DND-41 (cell line): ENCODE measurements around the gene ZNF512B.
"Not testable (repeated sequence)": the region's sequence is repeated elsewhere in the genome, so short reads cannot be mapped to it uniquely, and the experiment has no call there.

Source experiments
- ATAC-seq: fragments of 200-7000 bp; cut with Tn5 transposase; 3 replicates; pipeline ENCODE4 v1.9.1; 2021; ENCODE audit warnings: low read depth; ENCODE audit not compliant: insufficient read depth
- DNase-seq: peaks from one replicate; pipeline ENCODE4 v3.0.0-alpha.2; 2020
- H2AFZ ChIP-seq: 2 replicates; pipeline ENCODE4 v1.6.0; 2012; ENCODE audit warnings: low read depth, low read length
- H3K27ac ChIP-seq: 2 replicates; pipeline ENCODE4 v1.5.1; 2012; ENCODE audit warnings: low read length, inconsistent platforms
- H3K27me3 ChIP-seq: fragments of 200-600 bp; sonication (generic); 2 replicates; pipeline ENCODE4 v1.6.0; 2012; ENCODE audit warnings: low read length, mild to moderate bottlenecking, inconsistent platforms; ENCODE audit not compliant: insufficient read depth, poor library complexity
- H3K36me3 ChIP-seq: 2 replicates; pipeline ENCODE4 v1.5.1; 2012; ENCODE audit warnings: low read length, inconsistent platforms; ENCODE audit not compliant: insufficient read depth
- H3K4me1 ChIP-seq: 2 replicates; pipeline ENCODE4 v1.5.1; 2012; ENCODE audit warnings: mild to moderate bottlenecking, low read length; ENCODE audit not compliant: insufficient read depth
- H3K4me2 ChIP-seq: 2 replicates; pipeline ENCODE4 v1.6.0; 2012; ENCODE audit warnings: mild to moderate bottlenecking, moderate library complexity, low read length, inconsistent platforms; ENCODE audit not compliant: insufficient read depth
- H3K4me3 ChIP-seq, 2 experiments: fragments of 200-600 bp in 1 of 2; shearing (Covaris generic) in 1 of 2; 2 replicates each; pipeline ENCODE4 v1.5.1; 2012 to 2016; ENCODE audit warnings: inconsistent platforms in 2 of 2, low read length in 2 of 2, mild to moderate bottlenecking in 2 of 2, low read depth in 1 of 2, moderate library complexity in 1 of 2
- H3K79me2 ChIP-seq: 2 replicates; pipeline ENCODE4 v1.6.0; 2012; ENCODE audit warnings: low read length, inconsistent platforms; ENCODE audit not compliant: insufficient read depth
- H3K9ac ChIP-seq: 2 replicates; pipeline ENCODE4 v1.6.0; 2012; ENCODE audit warnings: low read depth, mild to moderate bottlenecking, inconsistent platforms, low read length, moderate library complexity
- H3K9me3 ChIP-seq: 2 replicates; pipeline ENCODE4 v1.5.1; 2012; ENCODE audit warnings: low read length, moderate library complexity, mild to moderate bottlenecking, inconsistent platforms; ENCODE audit not compliant: insufficient read depth, severe bottlenecking
- H4K20me1 ChIP-seq: 2 replicates; pipeline ENCODE4 v1.6.0; 2012; ENCODE audit warnings: low read length; ENCODE audit not compliant: insufficient read depth
- EZH2 ChIP-seq: IDR thresholded peaks from 3 replicates; pipeline ENCODE4 v1.6.1; 2012; ENCODE audit warnings: borderline replicate concordance, low read depth, mild to moderate bottlenecking, moderate library complexity, low read length, inconsistent platforms; ENCODE audit not compliant: severe bottlenecking
- TF ChIP-seq, protein P1 (sequence below): IDR thresholded peaks from 2 replicates; pipeline ENCODE4 v1.5.1; 2012; ENCODE audit warnings: borderline replicate concordance, low read length, moderate library complexity, mild to moderate bottlenecking; ENCODE audit not compliant: poor library complexity, severe bottlenecking; ENCODE audit errors: extremely low read depth

Gene ZNF512B

DNA sequence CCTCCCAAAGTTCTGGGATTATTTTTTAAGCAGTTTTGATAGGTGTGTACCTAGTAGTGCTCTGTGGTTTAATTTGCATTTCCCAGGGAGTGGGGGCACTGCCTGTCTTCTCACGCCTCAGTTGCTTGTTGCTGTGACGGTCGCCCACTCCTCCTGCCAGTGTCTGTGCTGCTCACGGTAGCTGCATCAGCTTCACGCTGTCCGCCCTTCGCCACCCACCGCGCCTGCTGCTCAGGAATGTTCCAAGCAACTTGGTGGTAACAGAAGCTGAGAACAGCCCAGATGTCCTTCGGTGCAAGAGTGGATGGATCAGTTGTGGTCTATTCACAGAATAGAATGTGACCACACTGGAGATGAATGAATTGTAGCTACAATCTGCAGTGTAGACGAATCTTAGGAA is 51.9 kb downstream of the ZNF512B start:
- no peak for ATAC-seq
- Histone ChIP-seq H3K4me2 (no peak overlapping the region), H4K20me1 (peaks cover 58% of the 10 kb centered on the region), H2AFZ (no peak overlapping the region), H3K36me3 (peaks cover 59% of the 10 kb centered on the region), H3K4me1 (no peaks in the 10 kb centered on the region), H3K4me3 (no peak overlapping the region), H3K9ac (no peak overlapping the region), H3K27me3 (no peaks in the 10 kb centered on the region), H3K79me2 (peaks cover 92% of the 10 kb centered on the region), H3K9me3 (peaks cover 5% of the 10 kb centered on the region), H3K27ac (no peak overlapping the region; the same call in 1 of the 2 replicates)
- no peak for DNase-seq
- TF ChIP-seq, protein P1, sequence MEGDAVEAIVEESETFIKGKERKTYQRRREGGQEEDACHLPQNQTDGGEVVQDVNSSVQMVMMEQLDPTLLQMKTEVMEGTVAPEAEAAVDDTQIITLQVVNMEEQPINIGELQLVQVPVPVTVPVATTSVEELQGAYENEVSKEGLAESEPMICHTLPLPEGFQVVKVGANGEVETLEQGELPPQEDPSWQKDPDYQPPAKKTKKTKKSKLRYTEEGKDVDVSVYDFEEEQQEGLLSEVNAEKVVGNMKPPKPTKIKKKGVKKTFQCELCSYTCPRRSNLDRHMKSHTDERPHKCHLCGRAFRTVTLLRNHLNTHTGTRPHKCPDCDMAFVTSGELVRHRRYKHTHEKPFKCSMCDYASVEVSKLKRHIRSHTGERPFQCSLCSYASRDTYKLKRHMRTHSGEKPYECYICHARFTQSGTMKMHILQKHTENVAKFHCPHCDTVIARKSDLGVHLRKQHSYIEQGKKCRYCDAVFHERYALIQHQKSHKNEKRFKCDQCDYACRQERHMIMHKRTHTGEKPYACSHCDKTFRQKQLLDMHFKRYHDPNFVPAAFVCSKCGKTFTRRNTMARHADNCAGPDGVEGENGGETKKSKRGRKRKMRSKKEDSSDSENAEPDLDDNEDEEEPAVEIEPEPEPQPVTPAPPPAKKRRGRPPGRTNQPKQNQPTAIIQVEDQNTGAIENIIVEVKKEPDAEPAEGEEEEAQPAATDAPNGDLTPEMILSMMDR = no peak
- no peak for TF ChIP-seq EZH2

DNA sequence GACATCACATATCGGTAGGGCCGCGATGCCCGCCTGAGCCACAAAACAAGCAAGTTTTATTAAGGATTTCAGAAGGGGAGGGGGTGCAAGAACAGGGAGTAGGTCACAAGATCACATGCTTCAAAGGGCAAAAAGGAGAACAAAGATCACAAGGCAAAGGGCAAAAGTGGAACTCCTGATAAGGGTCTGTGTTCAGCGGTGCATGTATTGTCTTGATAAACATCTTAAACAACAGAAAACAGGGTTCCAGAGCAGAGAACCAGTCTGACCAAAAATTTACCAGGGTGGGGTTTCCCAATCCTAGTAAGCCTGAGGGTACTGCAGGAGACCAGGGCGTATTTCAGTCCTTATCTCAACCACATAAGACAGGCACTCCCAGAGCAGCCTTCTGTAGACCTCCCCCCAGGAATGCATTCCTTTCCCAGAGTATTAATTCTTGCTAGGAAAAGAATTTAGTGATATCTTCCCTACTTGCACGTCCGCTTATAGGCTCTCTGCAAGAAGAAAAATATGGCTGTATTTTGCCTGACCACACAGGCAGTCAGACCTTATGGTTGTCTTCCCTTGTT is 53.3 kb downstream of the ZNF512B start:
- Histone ChIP-seq H3K36me3 (peaks cover 49% of the 10 kb centered on the region), H3K79me2 (peaks cover 92% of the 10 kb centered on the region), H4K20me1 (peaks cover 57% of the 10 kb centered on the region)
- H3K4me1 ChIP-seq, H3K9me3 ChIP-seq, DNase-seq, H3K27me3 ChIP-seq, H3K4me3 ChIP-seq, H2AFZ ChIP-seq, H3K27ac ChIP-seq, H3K9ac ChIP-seq, ATAC-seq, H3K4me2 ChIP-seq: not testable (repeated sequence)

DNA sequence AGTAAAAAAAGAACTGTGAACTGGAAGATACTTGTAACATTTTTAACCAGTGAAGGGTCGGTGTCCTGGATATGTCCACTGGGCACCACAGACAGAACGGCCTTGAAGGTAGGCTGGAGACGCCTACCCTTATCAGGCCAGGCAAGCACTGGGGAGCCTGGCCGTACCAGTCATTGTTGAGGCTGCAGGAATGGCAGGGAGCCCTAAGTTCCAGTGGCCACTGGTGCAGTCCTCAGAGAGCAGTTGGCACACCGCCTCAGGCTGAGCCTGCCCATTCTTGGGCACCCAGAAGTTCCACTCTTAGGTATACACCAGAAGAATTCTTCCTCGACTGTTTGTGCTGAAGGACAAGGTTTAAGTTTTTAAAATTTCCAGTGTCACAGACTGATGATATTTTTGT is 54.3 kb downstream of the ZNF512B start:
- H3K4me1 ChIP-seq = no peaks in the 10 kb centered on the region
- peaks cover 5% of the 10 kb centered on the region for H3K9me3 ChIP-seq
- DNase-seq = no peak
- TF ChIP-seq, protein P1 = no peak
- no peak for TF ChIP-seq EZH2
- no peak overlapping the region for H3K9ac ChIP-seq
- no peak overlapping the region for H3K4me3 ChIP-seq
- H3K4me2 ChIP-seq = no peak overlapping the region
- H3K79me2 ChIP-seq = peaks cover 93% of the 10 kb centered on the region
- no peak overlapping the region for H2AFZ ChIP-seq
- H4K20me1 ChIP-seq = peaks cover 60% of the 10 kb centered on the region
- no peak for ATAC-seq
- peaks cover 44% of the 10 kb centered on the region for H3K36me3 ChIP-seq
- H3K27me3 ChIP-seq = no peaks in the 10 kb centered on the region
- H3K27ac ChIP-seq = no peak overlapping the region

DNA sequence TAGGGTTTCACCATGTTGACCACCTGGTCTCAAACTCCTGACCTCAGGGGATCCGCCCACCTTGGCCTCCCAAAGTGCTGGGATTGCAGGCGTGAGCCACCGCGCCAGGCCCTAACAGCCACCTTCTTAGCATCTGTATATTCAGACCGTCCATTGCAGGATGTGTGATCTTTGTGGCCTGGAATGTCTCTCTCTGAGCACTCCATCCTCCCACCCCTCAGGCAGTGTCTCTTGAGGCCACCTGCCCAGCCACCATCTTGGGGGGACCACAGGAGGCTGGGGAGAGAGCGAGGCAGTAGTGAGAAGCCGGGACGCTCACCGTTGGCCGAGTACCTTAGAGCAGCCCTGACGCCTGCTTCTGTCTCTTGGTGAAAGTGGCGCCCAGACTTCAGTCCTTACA is 56.0 kb downstream of the ZNF512B start:
- ATAC-seq (no peak), DNase-seq (no peak)
- Histone ChIP-seq H3K27me3 (no peaks in the 10 kb centered on the region), H3K27ac (no peak overlapping the region), H3K4me1 (no peaks in the 10 kb centered on the region), H3K36me3 (peaks cover 37% of the 10 kb centered on the region), H4K20me1 (peaks cover 58% of the 10 kb centered on the region), H3K4me3 (no peak overlapping the region), H2AFZ (no peak overlapping the region), H3K9ac (no peak overlapping the region), H3K9me3 (peaks cover 5% of the 10 kb centered on the region), H3K4me2 (no peak overlapping the region), H3K79me2 (peaks cover 99% of the 10 kb centered on the region)
- TF ChIP-seq EZH2 = no peak
- TF ChIP-seq, protein P1 = no peak
